K562 (cell line): ENCODE measurements around the gene LIPT2. TPM values are rescaled to one million over a fixed set of nuclear protein-coding genes. Genes with fewer than 3 reads are reported as not detected.
A peak's percentile ranks its signal among the peaks of the same experiment; 100 is the strongest.

ENCODE experiments used
- ATAC-seq: fragments of 200-7000 bp; cut with Tn5 transposase; 3 replicates; pipeline ENCODE4 v1.9.1; 2020; ENCODE audit warnings: moderate library complexity
- BruUV-seq: library from RNA; stranded (reverse); fragments of 400-500 nt; replicated peaks from 2 replicates; lab custom pipeline; 2021; lab: Mats Ljungman, UMichigan
- CTCF ChIA-PET: fragments of 300-600 bp; formaldehyde crosslinking; extraction: SDS; loops from one replicate; lab custom pipeline; 2021; ENCODE audit warnings: low intra/inter-chr PET ratio; lab: Yijun Ruan, JAX
- POLR2A ChIA-PET: fragments of 300-600, 350-650 bp; sonication (Branson Sonifier 250); formaldehyde crosslinking; extraction: SDS; loops from one replicate; lab custom pipeline; 2021; ENCODE audit warnings: antibody characterized with exemption, inconsistent platforms; lab: Yijun Ruan, JAX
- DNase-seq, 4 experiments: peaks; one replicate each; pipeline versions ENCODE4 v3.0.0 to v3.0.0-alpha.2; 2011 to 2018; ENCODE audit warnings: low spot score in 3 of 4, mixed read lengths in 3 of 4; ENCODE audit errors: extremely low read depth in 1 of 4
- FAIRE-seq: peaks from 2 replicates; lab custom pipeline; 2011; peaks lifted over from hg19 to GRCh38; lab: Jason Lieb, UNC
- H2AFZ ChIP-seq: 2 replicates; pipeline ENCODE4 v1.6.0; 2011; ENCODE audit warnings: low read depth, low read length, control low read depth, inconsistent platforms
- H3K27ac ChIP-seq: fragments of 200-600 bp; 3 replicates; pipeline ENCODE4 v1.8.0; 2011; ENCODE audit warnings: low read depth, mild to moderate bottlenecking, control low read depth, inconsistent platforms, low read length, moderate library complexity, mixed read lengths; ENCODE audit errors: extremely low read depth
- H3K27me3 ChIP-seq, 2 experiments: fragments of 300-600 bp in 1 of 2; 2 replicates in 1 of 2; 3 replicates in 1 of 2; pipeline versions ENCODE4 v1.6.0 to v1.8.0; 2011; ENCODE audit warnings: inconsistent platforms in 2 of 2, low read length in 2 of 2, mild to moderate bottlenecking in 1 of 2, mixed read lengths in 1 of 2, moderate library complexity in 1 of 2; ENCODE audit not compliant: control insufficient read depth in 2 of 2, insufficient read depth in 2 of 2
- H3K36me3 ChIP-seq: fragments of 300-600 bp; 3 replicates; pipeline ENCODE4 v1.8.0; 2011; ENCODE audit warnings: mild to moderate bottlenecking, low read length, inconsistent platforms; ENCODE audit not compliant: control insufficient read depth, insufficient read depth
- H3K4me1 ChIP-seq, 2 experiments: fragments of 200-600 bp in 1 of 2; replicated peaks in 1 of 2; 2 replicates in 1 of 2; 3 replicates in 1 of 2; pipeline versions ENCODE4 v1.5.1 to v1.8.0; 2011; ENCODE audit warnings: inconsistent platforms in 2 of 2, low read length in 2 of 2, mild to moderate bottlenecking in 1 of 2, mixed read lengths in 1 of 2, moderate library complexity in 1 of 2; ENCODE audit not compliant: control insufficient read depth in 2 of 2, insufficient read depth in 2 of 2
- H3K4me2 ChIP-seq: 2 replicates; pipeline ENCODE4 v1.6.1; 2011; ENCODE audit warnings: low read length, control low read depth, inconsistent platforms, mixed read lengths; ENCODE audit not compliant: insufficient read depth
- H3K4me3 ChIP-seq: fragments of 200-600 bp; sonication (generic), shearing (Covaris generic); 2 replicates; pipeline ENCODE4 v1.5.1; 2016; ENCODE audit warnings: control low read depth, inconsistent platforms
- H3K79me2 ChIP-seq: fragments of 200-600 bp; 3 replicates; pipeline ENCODE4 v1.8.0; 2011; ENCODE audit warnings: low read length, inconsistent platforms; ENCODE audit not compliant: control insufficient read depth, insufficient read depth
- H3K9ac ChIP-seq, 2 experiments: 2 replicates each; pipeline versions ENCODE4 v1.6.0 to v1.6.1; 2011; ENCODE audit warnings: low read depth in 2 of 2, low read length in 2 of 2, control low read depth in 1 of 2, inconsistent platforms in 1 of 2, mild to moderate bottlenecking in 1 of 2, mixed read lengths in 1 of 2; ENCODE audit not compliant: insufficient read depth in 1 of 2
- H3K9me1 ChIP-seq: one replicate; pipeline ENCODE4 v1.6.0; 2011; ENCODE audit warnings: inconsistent platforms, mild to moderate bottlenecking, low read length, moderate library complexity; ENCODE audit not compliant: control insufficient read depth, insufficient read depth
- H3K9me3 ChIP-seq: replicated peaks from 2 replicates; pipeline ENCODE4 v1.5.1; 2011; ENCODE audit warnings: low read depth, low read length, inconsistent platforms; ENCODE audit not compliant: control insufficient read depth, insufficient read depth
- H4K20me1 ChIP-seq: replicated peaks from 2 replicates; pipeline ENCODE4 v1.6.1; 2011; ENCODE audit warnings: low read length, inconsistent platforms, mixed read lengths; ENCODE audit not compliant: control insufficient read depth, insufficient read depth
- CBX1 ChIP-seq: sonication (generic); IDR thresholded peaks from 2 replicates; pipeline ENCODE4 v1.6.1; 2016; ENCODE audit warnings: antibody characterized with exemption, low read depth, mild to moderate bottlenecking
- GABPA ChIP-seq: fragments of 200-800 bp; sonication (Bioruptor generic); conservative IDR thresholded peaks from 2 replicates; pipeline ENCODE4 v1.6.1; 2016; ENCODE audit warnings: low read depth, missing genetic modification characterization, missing compliant biosample characterization
- GABPB1 ChIP-seq: sonication (generic); formaldehyde crosslinking; IDR thresholded peaks from 2 replicates; pipeline ENCODE4 v1.8.0; 2022; ENCODE audit warnings: mild to moderate bottlenecking, missing genetic modification reagents
- LARP7 ChIP-seq: fragments of 450-650 bp; IDR thresholded peaks from 2 replicates; pipeline ENCODE4 v1.6.1; 2016
- MXI1 ChIP-seq: IDR thresholded peaks from 2 replicates; pipeline ENCODE4 v1.6.1; 2011; ENCODE audit warnings: low read depth, mild to moderate bottlenecking, improper control_type of control experiment, low read length
- WGBS: fragments of 100-300 bp; shearing (Covaris generic); methylation state at CpG from one replicate; pipeline ENCODE4 v1.1.6; 2016; ENCODE audit warnings: low coverage, mixed read lengths; ENCODE audit not compliant: insufficient coverage; ENCODE audit errors: missing lambda C conversion rate; 5-methylcytosine and 5-hydroxymethylcytosine counted together
- in situ Hi-C: fragments of 300-500 bp; cut with MboI; formaldehyde crosslinking; loops from 4 replicates; pipeline ENCODE4 v1.15.0; 2018; ENCODE audit warnings: inconsistent platforms, mixed read lengths
- intact Hi-C: fragments of 100-400 bp; cut with micrococcal nuclease; formaldehyde crosslinking; loops from 2 replicates; pipeline ENCODE4 v1.14.2; 2022
- polyA plus RNA-seq, 8 experiments: library from polyadenylated mRNA; depleted of rRNA in 4 of 8; stranded (reverse) in 5 of 8; unstranded in 3 of 8; fragments of >200 nt; fragmentation: Nextera tagmentation in 2 of 8; fragmentation: Illumina TruSeq in 1 of 8; extraction: Ambion mirVana in 2 of 8; extraction: Trizol in 1 of 8; gene quantifications; 2 replicates each; pipeline versions ENCODE4 v1.2.1 to v1.2.3, GENCODE V29; 2011 to 2014; ENCODE audit warnings: inconsistent platforms in 1 of 8, missing spikeins in 1 of 8
- total RNA-seq, 7 experiments: library from RNA; depleted of rRNA in 6 of 7; stranded (reverse); fragments of >200 nt in 6 of 7; fragmentation: Illumina TruSeq in 2 of 7; extraction: Trizol in 2 of 7; gene quantifications; 2 replicates each; pipeline versions ENCODE4 v1.2.1 to v1.2.3, GENCODE V29; 2011 to 2021; ENCODE audit warnings: low replicate concordance in 1 of 7
- TF ChIP-seq, protein P1 (sequence below): fragments of 450-650 bp; conservative IDR thresholded peaks from 2 replicates; pipeline ENCODE4 v1.6.1; 2016; ENCODE audit warnings: missing genetic modification characterization, low read depth, mild to moderate bottlenecking, control low read depth, missing compliant biosample characterization
- TF ChIP-seq, protein P2 (sequence below), 3 experiments: IDR thresholded peaks in 2 of 3; conservative IDR thresholded peaks in 1 of 3; 2 replicates each; pipeline ENCODE4 v1.5.1; 2011 to 2012; ENCODE audit warnings: low read length in 3 of 3, mild to moderate bottlenecking in 3 of 3, control low read depth in 2 of 3, improper control_type of control experiment in 1 of 3, inconsistent platforms in 1 of 3, low read depth in 1 of 3, mixed read lengths in 1 of 3, moderate library complexity in 1 of 3; ENCODE audit not compliant: insufficient read depth in 2 of 3
- TF ChIP-seq, protein P3 (sequence below), 2 experiments: fragments of 450-650 bp; formaldehyde crosslinking in 1 of 2; IDR thresholded peaks; 2 replicates each; pipeline versions ENCODE4 v1.4.0 to v1.6.1; 2014 to 2020; ENCODE audit warnings: mild to moderate bottlenecking in 2 of 2, borderline replicate concordance in 1 of 2, low read depth in 1 of 2

The LIPT2 gene
- total and polyA plus RNA-seq, 9 of the 15 experiments (the other 6 are each of a cell fraction or from before 2014, with no cell fraction given): 1.00 to 5.2 (median 3.5) TPM

DNA sequence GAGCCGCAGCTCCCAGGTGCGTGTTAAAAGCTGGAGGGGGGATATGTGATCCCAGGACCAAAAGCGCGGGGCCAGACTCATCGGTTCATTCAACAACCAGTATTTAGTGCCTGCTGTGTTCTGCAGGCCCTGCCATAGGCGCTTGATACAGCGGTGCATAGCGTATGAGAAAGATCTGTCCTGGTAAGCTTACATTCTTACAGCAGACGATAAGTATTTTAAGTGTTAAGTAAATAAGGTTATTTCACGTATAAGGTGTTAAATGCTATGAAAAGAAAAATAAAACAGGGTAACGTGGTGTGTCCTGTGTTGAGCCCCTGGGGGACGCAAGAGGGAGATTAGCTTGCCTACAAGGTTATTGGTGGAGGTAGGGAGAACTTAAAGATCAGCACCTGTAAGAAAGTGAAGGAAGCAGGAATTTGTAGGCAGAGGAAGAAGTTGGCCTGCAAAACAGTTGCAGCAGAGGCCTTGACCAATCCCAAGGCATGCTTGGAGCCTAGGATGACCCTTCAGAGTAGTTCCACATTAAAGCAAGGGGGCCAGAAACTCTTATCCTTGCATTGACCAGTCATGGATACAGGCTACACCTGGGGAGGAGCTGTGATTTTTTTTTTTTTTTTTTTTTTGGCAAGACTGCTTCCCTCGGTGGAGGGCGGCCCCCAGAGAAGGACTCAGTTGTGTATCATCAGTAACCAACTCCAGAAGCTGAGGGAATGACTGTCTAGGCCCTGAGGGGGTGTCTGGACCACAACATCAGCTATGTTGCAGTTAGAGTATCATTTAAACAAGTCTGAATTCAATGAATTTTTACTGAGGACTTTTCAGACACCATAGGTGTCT lies 487 bp upstream of the LIPT2 start:
- WGBS: 4% methylated on average over 12 of the region's 14 CpGs
- H3K79me2 ChIP-seq: no peaks in the 10 kb centered on the region
- no peaks in the 10 kb centered on the region for H4K20me1 ChIP-seq
- BruUV-seq: TSS peak; percentile 54
- peak overlapping the region; percentile 79 to 92; a peak in 3 of 4 replicates for H3K9ac ChIP-seq
- in situ Hi-C loops (no loop called here), intact Hi-C loops (no loop called here)
- no peak for ATAC-seq
- ChIA-PET POLR2A (interaction anchor here (0.6 to 2.2 kb wide), 12 partner anchors 9 to 45 kb away, joined by 3 to 13 read pairs (median 4); no protein-coding TSS in a partner anchor), CTCF (no interaction called here)
- H3K9me1 ChIP-seq: peaks cover 4% of the 10 kb centered on the region
- H3K4me3 ChIP-seq: peak overlapping the region; percentile 92
- H3K36me3 ChIP-seq: no peaks in the 10 kb centered on the region
- H3K4me2 ChIP-seq: peak overlapping the region; percentile 88
- H3K4me1 ChIP-seq: peaks cover 15 to 18% of the 10 kb centered on the region in 2 experiments; a peak in 4 of 5 replicates
- H2AFZ ChIP-seq: peak overlapping the region; percentile 99
- no peaks in the 10 kb centered on the region for H3K27me3 ChIP-seq
- FAIRE-seq: no peak
- peak overlapping the region; percentile 89; the same call in 2 of the 3 replicates for H3K27ac ChIP-seq
- no peaks in the 10 kb centered on the region for H3K9me3 ChIP-seq
- no peak for DNase-seq
- 0 out of 2 replicates have a peak, but pooled peaks have one; percentile 2 for TF ChIP-seq GABPB1 (CRISPR knock-in tag)
- TF ChIP-seq CBX1: no peak
- TF ChIP-seq GABPA: no peak
- TF ChIP-seq LARP7: no peak
- TF ChIP-seq MXI1: no peak
- TF ChIP-seq, protein P1, sequence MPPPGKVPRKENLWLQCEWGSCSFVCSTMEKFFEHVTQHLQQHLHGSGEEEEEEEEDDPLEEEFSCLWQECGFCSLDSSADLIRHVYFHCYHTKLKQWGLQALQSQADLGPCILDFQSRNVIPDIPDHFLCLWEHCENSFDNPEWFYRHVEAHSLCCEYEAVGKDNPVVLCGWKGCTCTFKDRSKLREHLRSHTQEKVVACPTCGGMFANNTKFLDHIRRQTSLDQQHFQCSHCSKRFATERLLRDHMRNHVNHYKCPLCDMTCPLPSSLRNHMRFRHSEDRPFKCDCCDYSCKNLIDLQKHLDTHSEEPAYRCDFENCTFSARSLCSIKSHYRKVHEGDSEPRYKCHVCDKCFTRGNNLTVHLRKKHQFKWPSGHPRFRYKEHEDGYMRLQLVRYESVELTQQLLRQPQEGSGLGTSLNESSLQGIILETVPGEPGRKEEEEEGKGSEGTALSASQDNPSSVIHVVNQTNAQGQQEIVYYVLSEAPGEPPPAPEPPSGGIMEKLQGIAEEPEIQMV: peak; percentile 58; the same call in 1 of the 2 replicates
- TF ChIP-seq, protein P2, sequence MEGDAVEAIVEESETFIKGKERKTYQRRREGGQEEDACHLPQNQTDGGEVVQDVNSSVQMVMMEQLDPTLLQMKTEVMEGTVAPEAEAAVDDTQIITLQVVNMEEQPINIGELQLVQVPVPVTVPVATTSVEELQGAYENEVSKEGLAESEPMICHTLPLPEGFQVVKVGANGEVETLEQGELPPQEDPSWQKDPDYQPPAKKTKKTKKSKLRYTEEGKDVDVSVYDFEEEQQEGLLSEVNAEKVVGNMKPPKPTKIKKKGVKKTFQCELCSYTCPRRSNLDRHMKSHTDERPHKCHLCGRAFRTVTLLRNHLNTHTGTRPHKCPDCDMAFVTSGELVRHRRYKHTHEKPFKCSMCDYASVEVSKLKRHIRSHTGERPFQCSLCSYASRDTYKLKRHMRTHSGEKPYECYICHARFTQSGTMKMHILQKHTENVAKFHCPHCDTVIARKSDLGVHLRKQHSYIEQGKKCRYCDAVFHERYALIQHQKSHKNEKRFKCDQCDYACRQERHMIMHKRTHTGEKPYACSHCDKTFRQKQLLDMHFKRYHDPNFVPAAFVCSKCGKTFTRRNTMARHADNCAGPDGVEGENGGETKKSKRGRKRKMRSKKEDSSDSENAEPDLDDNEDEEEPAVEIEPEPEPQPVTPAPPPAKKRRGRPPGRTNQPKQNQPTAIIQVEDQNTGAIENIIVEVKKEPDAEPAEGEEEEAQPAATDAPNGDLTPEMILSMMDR (IDR thresholded peaks at IDR 0.05 in 2 of 3, conservative IDR thresholded peaks at IDR 0.05 in 1 of 3; ENCODE audit: insufficient read depth in 2 of 3, low read depth in 1 of 3, low read length in 3 of 3): peak in 1 of 3 experiments; percentile 3; a peak in 1 of 6 replicates
- TF ChIP-seq, protein P3, sequence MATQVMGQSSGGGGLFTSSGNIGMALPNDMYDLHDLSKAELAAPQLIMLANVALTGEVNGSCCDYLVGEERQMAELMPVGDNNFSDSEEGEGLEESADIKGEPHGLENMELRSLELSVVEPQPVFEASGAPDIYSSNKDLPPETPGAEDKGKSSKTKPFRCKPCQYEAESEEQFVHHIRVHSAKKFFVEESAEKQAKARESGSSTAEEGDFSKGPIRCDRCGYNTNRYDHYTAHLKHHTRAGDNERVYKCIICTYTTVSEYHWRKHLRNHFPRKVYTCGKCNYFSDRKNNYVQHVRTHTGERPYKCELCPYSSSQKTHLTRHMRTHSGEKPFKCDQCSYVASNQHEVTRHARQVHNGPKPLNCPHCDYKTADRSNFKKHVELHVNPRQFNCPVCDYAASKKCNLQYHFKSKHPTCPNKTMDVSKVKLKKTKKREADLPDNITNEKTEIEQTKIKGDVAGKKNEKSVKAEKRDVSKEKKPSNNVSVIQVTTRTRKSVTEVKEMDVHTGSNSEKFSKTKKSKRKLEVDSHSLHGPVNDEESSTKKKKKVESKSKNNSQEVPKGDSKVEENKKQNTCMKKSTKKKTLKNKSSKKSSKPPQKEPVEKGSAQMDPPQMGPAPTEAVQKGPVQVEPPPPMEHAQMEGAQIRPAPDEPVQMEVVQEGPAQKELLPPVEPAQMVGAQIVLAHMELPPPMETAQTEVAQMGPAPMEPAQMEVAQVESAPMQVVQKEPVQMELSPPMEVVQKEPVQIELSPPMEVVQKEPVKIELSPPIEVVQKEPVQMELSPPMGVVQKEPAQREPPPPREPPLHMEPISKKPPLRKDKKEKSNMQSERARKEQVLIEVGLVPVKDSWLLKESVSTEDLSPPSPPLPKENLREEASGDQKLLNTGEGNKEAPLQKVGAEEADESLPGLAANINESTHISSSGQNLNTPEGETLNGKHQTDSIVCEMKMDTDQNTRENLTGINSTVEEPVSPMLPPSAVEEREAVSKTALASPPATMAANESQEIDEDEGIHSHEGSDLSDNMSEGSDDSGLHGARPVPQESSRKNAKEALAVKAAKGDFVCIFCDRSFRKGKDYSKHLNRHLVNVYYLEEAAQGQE (IDR thresholded peaks at IDR 0.05; ENCODE audit: borderline replicate concordance): no peak
- TF ChIP-seq, protein P3 (CRISPR knock-in tag; IDR thresholded peaks at IDR 0.05; ENCODE audit: low read depth): no peak
